Uterus (tissue), 4 donors: Measurements from ENCODE around the gene LONRF3. TPM values are rescaled to one million over a fixed set of nuclear protein-coding genes. Genes with fewer than 3 reads are reported as not detected.

Experiments
- DNase-seq, 2 donors: peaks; one replicate each; pipeline ENCODE4 v3.0.0-alpha.2; 2019 to 2020
- H3K27ac ChIP-seq, 2 donors: fragments of 200-600 bp; sonication (generic); 1 replicate in 1 of 2; 2 replicates in 1 of 2; pipeline ENCODE4 v1.5.1; 2016 to 2018
- H3K27me3 ChIP-seq, 2 donors: fragments of 200-600 bp; sonication (generic); one replicate each; pipeline ENCODE4 v1.5.1; 2018 to 2019; ENCODE audit warnings: control low read depth in 1 of 2
- H3K36me3 ChIP-seq, 2 donors: fragments of 200-600 bp; sonication (generic); one replicate each; pipeline ENCODE4 v1.5.1; 2019; ENCODE audit warnings: control low read depth in 1 of 2
- H3K4me1 ChIP-seq, 2 donors: fragments of 200-600 bp; sonication (generic); one replicate each; pipeline ENCODE4 v1.5.1; 2018 to 2019; ENCODE audit warnings: control low read depth in 1 of 2
- H3K4me3 ChIP-seq, 2 donors: fragments of 200-600 bp; sonication (generic); 1 replicate in 1 of 2; 2 replicates in 1 of 2; pipeline ENCODE4 v1.5.1; 2018 to 2019; ENCODE audit warnings: mild to moderate bottlenecking in 1 of 2
- H3K9me3 ChIP-seq, 2 donors: fragments of 200-600 bp; sonication (generic); one replicate each; pipeline ENCODE4 v1.5.1; 2019; ENCODE audit warnings: control low read depth in 1 of 2
- POLR2A ChIP-seq, 2 donors: fragments of 450-650 bp; IDR thresholded peaks; one replicate each; pipeline ENCODE4 v1.6.1; 2016; ENCODE audit warnings: antibody characterized with exemption in 2 of 2, mild to moderate bottlenecking in 1 of 2, moderate library complexity in 1 of 2
- intact Hi-C: fragments of 100-400 bp; cut with DNase I; formaldehyde crosslinking; loops from one replicate; pipeline ENCODE4 v1.15.1; 2023; ENCODE audit warnings: low total_unique reads
- total RNA-seq, 4 donors: library from RNA; depleted of rRNA in 3 of 4; stranded (reverse); fragments of >200 nt in 3 of 4; gene quantifications; one replicate each; pipeline versions ENCODE4 v1.1.0 to v1.2.4, GENCODE V29; 2014 to 2023
- TF ChIP-seq, protein P1 (sequence below), 4 experiments: fragments of 200-600 bp in 2 of 4; fragments of 450-650 bp in 2 of 4; sonication (generic) in 2 of 4; IDR thresholded peaks; one replicate each; pipeline ENCODE4 v1.5.1; 2016 to 2019; ENCODE audit warnings: antibody characterized with exemption in 4 of 4, mild to moderate bottlenecking in 2 of 4, moderate library complexity in 1 of 4
- donor health status: DM: yes; HTN: yes; CAD: no.

The LONRF3 gene
- total RNA-seq, 4 donors from 2014 or later: 2.5 to 13.2 (median 7.4) TPM

GRCh38 chrX:118965395-118965794, 9.0 kb upstream of the LONRF3 start:
- Histone ChIP-seq H3K36me3 (no peaks in the 10 kb centered on the region), H3K4me1 (no peaks in the 10 kb centered on the region), H3K27me3 (no peaks in the 10 kb centered on the region), H3K27ac (no peak overlapping the region), H3K4me3 (no peak overlapping the region), H3K9me3 (no peaks in the 10 kb centered on the region)
- TF ChIP-seq, protein P1, sequence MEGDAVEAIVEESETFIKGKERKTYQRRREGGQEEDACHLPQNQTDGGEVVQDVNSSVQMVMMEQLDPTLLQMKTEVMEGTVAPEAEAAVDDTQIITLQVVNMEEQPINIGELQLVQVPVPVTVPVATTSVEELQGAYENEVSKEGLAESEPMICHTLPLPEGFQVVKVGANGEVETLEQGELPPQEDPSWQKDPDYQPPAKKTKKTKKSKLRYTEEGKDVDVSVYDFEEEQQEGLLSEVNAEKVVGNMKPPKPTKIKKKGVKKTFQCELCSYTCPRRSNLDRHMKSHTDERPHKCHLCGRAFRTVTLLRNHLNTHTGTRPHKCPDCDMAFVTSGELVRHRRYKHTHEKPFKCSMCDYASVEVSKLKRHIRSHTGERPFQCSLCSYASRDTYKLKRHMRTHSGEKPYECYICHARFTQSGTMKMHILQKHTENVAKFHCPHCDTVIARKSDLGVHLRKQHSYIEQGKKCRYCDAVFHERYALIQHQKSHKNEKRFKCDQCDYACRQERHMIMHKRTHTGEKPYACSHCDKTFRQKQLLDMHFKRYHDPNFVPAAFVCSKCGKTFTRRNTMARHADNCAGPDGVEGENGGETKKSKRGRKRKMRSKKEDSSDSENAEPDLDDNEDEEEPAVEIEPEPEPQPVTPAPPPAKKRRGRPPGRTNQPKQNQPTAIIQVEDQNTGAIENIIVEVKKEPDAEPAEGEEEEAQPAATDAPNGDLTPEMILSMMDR (IDR thresholded peaks at IDR 0.05): no peak
- TF ChIP-seq POLR2A (IDR thresholded peaks at IDR 0.05): no peak
- no peak for DNase-seq
- intact Hi-C loops: no loop called here

DNA sequence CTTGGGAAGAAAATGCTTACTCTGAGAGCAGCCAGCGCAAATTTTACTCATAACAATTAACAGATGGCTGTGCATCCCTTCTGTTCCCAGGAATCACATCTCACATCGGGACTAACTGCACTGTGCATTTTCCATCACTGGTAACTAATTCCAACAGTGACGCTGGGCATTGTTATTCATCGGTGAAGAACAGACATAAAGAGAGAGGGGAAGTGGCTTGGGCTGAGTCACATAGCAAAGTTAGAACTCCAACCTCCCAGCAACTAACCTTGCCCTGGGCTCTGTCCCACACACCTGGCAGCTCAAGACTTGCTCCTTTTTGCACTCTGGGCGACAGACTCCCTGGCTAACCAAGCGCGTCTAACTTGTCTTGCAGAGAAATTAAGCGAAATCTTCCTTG, 6.4 kb upstream of the LONRF3 start:
- Histone ChIP-seq H3K4me1 (no peaks in the 10 kb centered on the region), H3K36me3 (no peaks in the 10 kb centered on the region), H3K9me3 (no peaks in the 10 kb centered on the region), H3K4me3 (no peak overlapping the region), H3K27me3 (no peaks in the 10 kb centered on the region), H3K27ac (no peak overlapping the region)
- intact Hi-C loops: no loop called here
- no peak for DNase-seq
- no peak for TF ChIP-seq POLR2A (IDR thresholded peaks at IDR 0.05)
- TF ChIP-seq, protein P1 (IDR thresholded peaks at IDR 0.05): no peak

- TF ChIP-seq, protein P1 (IDR thresholded peaks at IDR 0.05): no peak
- TF ChIP-seq POLR2A (IDR thresholded peaks at IDR 0.05): no peak
- intact Hi-C loops: no loop called here
- Histone ChIP-seq H3K27ac (no peak overlapping the region), H3K27me3 (no peaks in the 10 kb centered on the region), H3K9me3 (no peaks in the 10 kb centered on the region), H3K36me3 (no peaks in the 10 kb centered on the region), H3K4me1 (no peaks in the 10 kb centered on the region), H3K4me3 (no peak overlapping the region)
- no peak for DNase-seq
Observed at GRCh38 chrX:118971552-118971951, 2.9 kb upstream of the LONRF3 start.

DNA sequence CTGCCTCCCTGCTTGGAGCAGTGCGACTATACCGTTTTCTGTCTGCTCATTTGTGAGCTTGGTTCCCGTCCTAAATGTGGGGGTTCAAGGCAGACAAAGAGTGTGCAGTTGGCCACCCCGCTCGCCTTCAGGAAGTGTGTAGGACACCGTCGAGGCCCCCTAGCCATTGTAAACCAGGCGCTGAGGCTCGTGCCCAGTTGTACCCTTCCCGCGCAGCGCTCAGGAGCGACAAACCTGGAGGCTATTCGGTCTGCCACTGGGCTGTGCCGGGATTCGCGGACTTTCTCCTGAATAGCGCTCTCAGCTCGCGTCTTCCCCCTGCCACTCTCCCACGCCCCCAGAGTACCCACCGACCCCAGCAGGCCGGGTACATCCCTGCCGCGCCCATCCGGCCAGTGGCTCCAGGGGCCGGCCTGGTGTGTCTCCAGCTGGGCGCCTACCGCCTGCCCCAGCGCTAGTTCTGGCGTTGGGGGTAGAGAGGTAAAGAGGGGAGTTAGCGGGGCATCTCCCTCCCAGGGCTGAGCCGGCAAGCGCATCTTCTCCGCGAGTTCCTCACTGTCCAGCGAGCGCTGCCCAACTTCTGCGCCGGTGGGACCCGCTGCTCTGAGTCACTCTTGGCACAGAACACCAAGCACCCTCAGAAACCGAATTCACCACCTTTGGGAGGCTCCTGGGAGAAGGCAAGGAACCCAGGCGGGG, 880 bp upstream of the LONRF3 start:
- DNase-seq: peak; percentile 33 to 40

More for the DNA sequence above, 880 bp upstream of the LONRF3 start:
- Histone ChIP-seq H3K4me1 (no peaks in the 10 kb centered on the region), H3K36me3 (no peaks in the 10 kb centered on the region), H3K27me3 (no peaks in the 10 kb centered on the region), H3K27ac (peak overlapping the region in 1 of 2 donors; percentile 80), H3K4me3 (peak overlapping the region; percentile 33 to 57), H3K9me3 (no peaks in the 10 kb centered on the region)
- intact Hi-C loops: no loop called here
- TF ChIP-seq, protein P1 (IDR thresholded peaks at IDR 0.05): no peak
- no peak for TF ChIP-seq POLR2A (IDR thresholded peaks at IDR 0.05)
